Uterus (tissue), 2 donors: ENCODE results near the gene ME3.

ENCODE experiments used
- CTCF ChIP-seq, 4 experiments: fragments of 200-600 bp in 2 of 4; fragments of 450-650 bp in 2 of 4; sonication (generic) in 2 of 4; IDR thresholded peaks; one replicate each; pipeline ENCODE4 v1.5.1; 2016 to 2019; ENCODE audit warnings: antibody characterized with exemption in 4 of 4, mild to moderate bottlenecking in 2 of 4, moderate library complexity in 1 of 4
- POLR2A ChIP-seq, 2 donors: fragments of 450-650 bp; IDR thresholded peaks; one replicate each; pipeline ENCODE4 v1.6.1; 2016; ENCODE audit warnings: antibody characterized with exemption in 2 of 2, mild to moderate bottlenecking in 1 of 2, moderate library complexity in 1 of 2

- TF ChIP-seq POLR2A (IDR thresholded peaks at IDR 0.05) (no peak), CTCF (IDR thresholded peaks at IDR 0.05) (no peak)
Measured at GRCh38 chr11:86668929-86669328, 3.5 kb downstream of the ME3 start.
